ENCODE measurements around the gene IFIT2.
A peak's percentile ranks its signal among the peaks of the same experiment; 100 is the strongest.

Gene IFIT2

DNA sequence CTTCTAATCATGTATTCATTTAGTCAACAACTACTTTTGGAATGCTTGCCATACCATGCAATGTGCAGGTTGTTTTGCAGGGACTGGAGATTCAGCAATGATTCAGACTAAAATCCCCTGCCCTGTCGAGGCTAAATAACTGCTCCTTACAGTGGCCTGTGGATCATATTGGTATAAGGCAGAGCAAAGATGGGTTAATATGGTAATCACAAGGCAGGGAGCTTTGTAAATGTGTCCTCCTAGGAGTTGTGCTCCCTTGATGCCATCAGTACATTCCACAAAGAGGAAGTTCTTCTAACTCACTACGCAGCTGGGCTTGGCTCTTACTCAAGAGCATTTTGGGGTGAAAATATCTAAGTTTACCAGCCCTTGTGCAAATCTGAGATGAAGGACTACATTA lies 614 bp upstream of the IFIT2 start:
- Histone ChIP-seq H3K4me1 (ENCODE audit: control insufficient read depth in 1 of 2, insufficient read depth in 2 of 2, low read length in 2 of 2) (peaks cover 10 to 28% of the 10 kb centered on the region in 2 donors), H3K9me3 (ENCODE audit: control insufficient read depth in 1 of 2, low read length in 2 of 2) (no peaks in the 10 kb centered on the region), H3K27me3 (ENCODE audit: low read depth, low read length) (no peaks in the 10 kb centered on the region), H3K4me3 (ENCODE audit: low read depth in 1 of 2, low read length in 2 of 2) (peak overlapping the region; percentile 58 to 85), H3K36me3 (ENCODE audit: control insufficient read depth in 1 of 2, insufficient read depth in 2 of 2, low read length in 2 of 2) (peaks cover 3% of the 10 kb centered on the region in 2 donors), H3K27ac (ENCODE audit: low read length) (peak overlapping the region; percentile 94)

DNA sequence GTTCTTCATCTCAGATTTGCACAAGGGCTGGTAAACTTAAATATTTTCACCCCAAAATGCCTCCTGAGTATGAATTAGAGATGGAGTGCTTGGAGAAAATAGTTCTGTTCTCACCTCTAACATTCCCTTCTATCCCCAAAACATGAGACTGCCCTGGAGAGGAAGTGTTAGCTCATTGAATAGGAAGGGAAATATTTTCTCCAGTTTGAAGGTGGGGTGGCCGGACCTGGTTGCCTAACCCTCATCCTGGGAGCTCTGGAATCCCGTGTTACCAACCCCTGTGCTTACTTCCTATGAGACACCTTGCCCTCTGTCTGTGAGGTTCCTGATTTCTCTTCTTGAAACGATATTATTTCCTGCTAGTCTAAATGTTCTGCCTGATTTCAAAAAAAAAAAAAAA lies 779 bp downstream of the IFIT2 start:
- H3K4me1 ChIP-seq (ENCODE audit: control insufficient read depth in 1 of 2, insufficient read depth in 2 of 2, low read length in 2 of 2), result peaks cover 5 to 28% of the 10 kb centered on the region in 2 donors
- H3K27me3 ChIP-seq (ENCODE audit: low read depth, low read length), result no peaks in the 10 kb centered on the region
- H3K27ac ChIP-seq (ENCODE audit: low read length), result peak overlapping the region; percentile 94
- H3K36me3 ChIP-seq (ENCODE audit: control insufficient read depth in 1 of 2, insufficient read depth in 2 of 2, low read length in 2 of 2), result peaks cover 11 to 17% of the 10 kb centered on the region in 2 donors
- H3K4me3 ChIP-seq (ENCODE audit: low read depth in 1 of 2, low read length in 2 of 2), result peak overlapping the region; percentile 58 to 85
- no peaks in the 10 kb centered on the region for H3K9me3 ChIP-seq (ENCODE audit: control insufficient read depth in 1 of 2, low read length in 2 of 2)

DNA sequence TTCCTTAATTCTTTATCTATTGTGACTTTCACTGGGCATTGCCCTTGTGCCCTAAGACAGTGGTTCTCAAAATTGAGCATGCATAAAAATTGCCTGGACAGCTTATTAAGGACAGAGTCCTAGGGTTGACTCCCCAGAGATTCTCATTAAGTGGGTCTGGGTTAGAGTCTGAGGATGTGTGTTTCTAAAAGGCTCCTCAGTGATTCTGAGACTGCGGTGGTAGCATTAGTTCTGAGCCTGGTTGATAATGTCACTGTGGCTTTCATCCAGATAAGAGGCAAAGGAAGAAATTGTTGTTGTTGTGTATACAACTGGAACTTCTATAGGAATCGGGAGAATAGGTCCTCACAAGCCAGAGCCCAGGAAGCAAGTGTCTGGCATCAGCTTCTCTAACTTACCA lies 1.3 kb downstream of the IFIT2 start:
- Histone ChIP-seq H3K27ac (ENCODE audit: low read length) (peak overlapping the region; percentile 40), H3K36me3 (ENCODE audit: control insufficient read depth in 1 of 2, insufficient read depth in 2 of 2, low read length in 2 of 2) (peaks cover 11 to 22% of the 10 kb centered on the region in 2 donors), H3K4me1 (ENCODE audit: control insufficient read depth in 1 of 2, insufficient read depth in 2 of 2, low read length in 2 of 2) (peaks cover 5 to 28% of the 10 kb centered on the region in 2 donors), H3K27me3 (ENCODE audit: low read depth, low read length) (no peaks in the 10 kb centered on the region), H3K4me3 (ENCODE audit: low read depth in 1 of 2, low read length in 2 of 2) (peak overlapping the region; percentile 58 to 85), H3K9me3 (ENCODE audit: control insufficient read depth in 1 of 2, low read length in 2 of 2) (no peaks in the 10 kb centered on the region)

DNA sequence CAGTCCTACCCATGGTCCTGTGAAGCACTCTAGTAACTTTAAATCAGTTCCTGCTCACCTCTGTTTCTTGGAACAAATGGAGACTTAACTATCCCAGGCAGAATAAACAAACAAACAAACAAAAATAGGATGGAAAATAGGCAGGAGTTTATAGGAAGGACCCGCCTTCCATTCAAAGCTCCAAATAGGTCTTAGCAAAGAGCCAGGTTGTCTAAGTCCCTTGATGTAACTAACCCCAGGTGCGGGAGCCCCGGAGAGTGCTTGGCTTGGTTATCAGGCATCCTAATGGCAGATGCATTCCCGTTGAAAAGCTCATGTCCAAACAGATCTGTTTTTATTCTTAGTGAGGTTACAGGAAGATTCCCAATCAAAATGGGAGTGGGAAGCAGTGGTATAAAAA lies 2.2 kb downstream of the IFIT2 start:
- Histone ChIP-seq H3K27ac (ENCODE audit: low read length) (no peak overlapping the region), H3K27me3 (ENCODE audit: low read depth, low read length) (no peaks in the 10 kb centered on the region), H3K4me3 (ENCODE audit: low read depth in 1 of 2, low read length in 2 of 2) (peak overlapping the region; percentile 58 to 85)

DNA sequence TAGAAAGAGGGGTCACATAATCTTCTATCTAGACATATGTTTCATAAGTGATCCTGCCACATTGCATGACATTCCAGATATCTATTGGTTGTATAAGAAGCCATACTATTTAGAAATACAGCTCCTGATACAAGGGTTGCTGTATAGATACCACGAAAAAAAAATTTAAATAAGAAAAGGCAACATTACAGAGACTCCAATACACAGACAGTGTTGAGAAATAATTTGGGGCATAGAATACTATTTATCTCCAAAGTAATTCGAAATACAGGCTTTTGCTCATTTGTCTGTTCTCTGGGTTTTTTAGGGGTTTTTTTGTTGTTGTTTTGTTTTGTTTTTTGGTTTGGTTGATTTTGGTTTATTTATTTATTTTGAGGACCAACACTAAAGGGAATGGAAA lies 2.6 kb downstream of the IFIT2 start:
- Histone ChIP-seq H3K27me3 (ENCODE audit: low read depth, low read length) (no peaks in the 10 kb centered on the region), H3K4me3 (ENCODE audit: low read depth in 1 of 2, low read length in 2 of 2) (no peak overlapping the region), H3K4me1 (ENCODE audit: control insufficient read depth in 1 of 2, insufficient read depth in 2 of 2, low read length in 2 of 2) (peaks cover 5 to 28% of the 10 kb centered on the region in 2 donors), H3K36me3 (ENCODE audit: control insufficient read depth in 1 of 2, insufficient read depth in 2 of 2, low read length in 2 of 2) (peaks cover 11 to 25% of the 10 kb centered on the region in 2 donors), H3K27ac (ENCODE audit: low read length) (no peak overlapping the region), H3K9me3 (ENCODE audit: control insufficient read depth in 1 of 2, low read length in 2 of 2) (no peaks in the 10 kb centered on the region)

More for the DNA sequence above, 2.2 kb downstream of the IFIT2 start:
- no peaks in the 10 kb centered on the region for H3K9me3 ChIP-seq (ENCODE audit: control insufficient read depth in 1 of 2, low read length in 2 of 2)
- peaks cover 11 to 25% of the 10 kb centered on the region in 2 donors for H3K36me3 ChIP-seq (ENCODE audit: control insufficient read depth in 1 of 2, insufficient read depth in 2 of 2, low read length in 2 of 2)
- peaks cover 5 to 28% of the 10 kb centered on the region in 2 donors for H3K4me1 ChIP-seq (ENCODE audit: control insufficient read depth in 1 of 2, insufficient read depth in 2 of 2, low read length in 2 of 2)

DNA sequence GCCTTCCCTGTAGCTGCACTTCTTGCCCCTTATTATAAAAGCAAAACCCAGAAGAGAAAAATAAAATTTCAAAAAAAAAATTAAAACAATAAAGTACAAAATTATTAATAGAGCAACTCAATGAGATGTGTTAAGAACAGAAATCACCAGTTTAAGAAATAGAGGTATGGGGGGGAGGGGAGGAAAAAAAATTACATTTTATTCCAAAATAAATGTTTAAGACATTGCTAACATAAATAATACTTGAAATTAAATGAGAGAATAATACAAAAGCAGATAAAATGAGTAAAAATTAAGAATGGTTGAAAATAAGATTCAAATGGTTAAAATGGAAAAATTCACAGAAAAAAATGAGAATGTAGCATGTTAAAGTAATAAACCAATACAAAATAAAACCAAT lies 3.1 kb downstream of the IFIT2 start:
- Histone ChIP-seq H3K4me1 (ENCODE audit: control insufficient read depth in 1 of 2, insufficient read depth in 2 of 2, low read length in 2 of 2) (peaks cover 5 to 28% of the 10 kb centered on the region in 2 donors), H3K27ac (ENCODE audit: low read length) (no peak overlapping the region), H3K36me3 (ENCODE audit: control insufficient read depth in 1 of 2, insufficient read depth in 2 of 2, low read length in 2 of 2) (peaks cover 11 to 25% of the 10 kb centered on the region in 2 donors), H3K4me3 (ENCODE audit: low read depth in 1 of 2, low read length in 2 of 2) (no peak overlapping the region), H3K9me3 (ENCODE audit: control insufficient read depth in 1 of 2, low read length in 2 of 2) (no peaks in the 10 kb centered on the region), H3K27me3 (ENCODE audit: low read depth, low read length) (no peaks in the 10 kb centered on the region)

DNA sequence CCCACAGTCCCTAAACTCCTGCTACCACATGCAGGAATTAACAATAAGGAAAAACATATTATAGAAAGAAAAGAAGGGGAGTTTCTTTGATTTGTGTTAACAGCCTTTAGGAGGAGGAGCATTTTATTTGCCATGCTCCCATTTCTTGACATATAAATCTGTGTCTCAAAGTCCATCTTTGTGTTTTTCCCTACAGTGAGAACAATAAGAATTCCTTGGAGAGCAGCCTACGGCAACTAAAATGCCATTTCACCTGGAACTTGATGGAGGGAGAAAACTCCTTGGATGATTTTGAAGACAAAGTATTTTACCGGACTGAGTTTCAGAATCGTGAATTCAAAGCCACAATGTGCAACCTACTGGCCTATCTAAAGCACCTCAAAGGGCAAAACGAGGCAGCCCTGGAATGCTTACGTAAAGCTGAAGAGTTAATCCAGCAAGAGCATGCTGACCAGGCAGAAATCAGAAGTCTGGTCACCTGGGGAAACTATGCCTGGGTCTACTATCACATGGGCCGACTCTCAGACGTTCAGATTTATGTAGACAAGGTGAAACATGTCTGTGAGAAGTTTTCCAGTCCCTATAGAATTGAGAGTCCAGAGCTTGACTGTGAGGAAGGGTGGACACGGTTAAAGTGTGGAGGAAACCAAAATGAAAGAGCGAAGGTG lies 4.1 kb downstream of the IFIT2 start:
- Histone ChIP-seq H3K27me3 (ENCODE audit: low read depth, low read length) (no peaks in the 10 kb centered on the region), H3K4me3 (ENCODE audit: low read depth in 1 of 2, low read length in 2 of 2) (no peak overlapping the region), H3K36me3 (ENCODE audit: control insufficient read depth in 1 of 2, insufficient read depth in 2 of 2, low read length in 2 of 2) (peaks cover 11 to 25% of the 10 kb centered on the region in 2 donors), H3K27ac (ENCODE audit: low read length) (no peak overlapping the region), H3K4me1 (ENCODE audit: control insufficient read depth in 1 of 2, insufficient read depth in 2 of 2, low read length in 2 of 2) (peaks cover 5 to 25% of the 10 kb centered on the region in 2 donors), H3K9me3 (ENCODE audit: control insufficient read depth in 1 of 2, low read length in 2 of 2) (no peaks in the 10 kb centered on the region)

DNA sequence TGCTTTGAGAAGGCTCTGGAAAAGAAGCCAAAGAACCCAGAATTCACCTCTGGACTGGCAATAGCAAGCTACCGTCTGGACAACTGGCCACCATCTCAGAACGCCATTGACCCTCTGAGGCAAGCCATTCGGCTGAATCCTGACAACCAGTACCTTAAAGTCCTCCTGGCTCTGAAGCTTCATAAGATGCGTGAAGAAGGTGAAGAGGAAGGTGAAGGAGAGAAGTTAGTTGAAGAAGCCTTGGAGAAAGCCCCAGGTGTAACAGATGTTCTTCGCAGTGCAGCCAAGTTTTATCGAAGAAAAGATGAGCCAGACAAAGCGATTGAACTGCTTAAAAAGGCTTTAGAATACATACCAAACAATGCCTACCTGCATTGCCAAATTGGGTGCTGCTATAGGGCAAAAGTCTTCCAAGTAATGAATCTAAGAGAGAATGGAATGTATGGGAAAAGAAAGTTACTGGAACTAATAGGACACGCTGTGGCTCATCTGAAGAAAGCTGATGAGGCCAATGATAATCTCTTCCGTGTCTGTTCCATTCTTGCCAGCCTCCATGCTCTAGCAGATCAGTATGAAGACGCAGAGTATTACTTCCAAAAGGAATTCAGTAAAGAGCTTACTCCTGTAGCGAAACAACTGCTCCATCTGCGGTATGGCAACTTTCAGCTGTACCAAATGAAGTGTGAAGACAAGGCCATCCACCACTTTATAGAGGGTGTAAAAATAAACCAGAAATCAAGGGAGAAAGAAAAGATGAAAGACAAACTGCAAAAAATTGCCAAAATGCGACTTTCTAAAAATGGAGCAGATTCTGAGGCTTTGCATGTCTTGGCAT lies 4.8 kb downstream of the IFIT2 start:
- no peaks in the 10 kb centered on the region for H3K27me3 ChIP-seq (ENCODE audit: low read depth, low read length)
- H3K4me1 ChIP-seq (ENCODE audit: control insufficient read depth in 1 of 2, insufficient read depth in 2 of 2, low read length in 2 of 2), result peaks cover 0 to 20% of the 10 kb centered on the region in 2 donors
- no peak overlapping the region for H3K4me3 ChIP-seq (ENCODE audit: low read depth in 1 of 2, low read length in 2 of 2)
- no peak overlapping the region for H3K27ac ChIP-seq (ENCODE audit: low read length)
- H3K9me3 ChIP-seq (ENCODE audit: control insufficient read depth in 1 of 2, low read length in 2 of 2), result no peaks in the 10 kb centered on the region
- peaks cover 11 to 25% of the 10 kb centered on the region in 2 donors for H3K36me3 ChIP-seq (ENCODE audit: control insufficient read depth in 1 of 2, insufficient read depth in 2 of 2, low read length in 2 of 2)

DNA sequence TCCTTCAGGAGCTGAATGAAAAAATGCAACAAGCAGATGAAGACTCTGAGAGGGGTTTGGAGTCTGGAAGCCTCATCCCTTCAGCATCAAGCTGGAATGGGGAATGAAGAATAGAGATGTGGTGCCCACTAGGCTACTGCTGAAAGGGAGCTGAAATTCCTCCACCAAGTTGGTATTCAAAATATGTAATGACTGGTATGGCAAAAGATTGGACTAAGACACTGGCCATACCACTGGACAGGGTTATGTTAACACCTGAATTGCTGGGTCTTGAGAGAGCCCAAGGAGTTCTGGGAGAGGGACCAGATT lies 5.4 kb downstream of the IFIT2 start:
- H3K4me1 ChIP-seq (ENCODE audit: control insufficient read depth in 1 of 2, insufficient read depth in 2 of 2, low read length in 2 of 2), result peaks cover 0 to 20% of the 10 kb centered on the region in 2 donors
- H3K27ac ChIP-seq (ENCODE audit: low read length), result no peak overlapping the region
- H3K36me3 ChIP-seq (ENCODE audit: control insufficient read depth in 1 of 2, insufficient read depth in 2 of 2, low read length in 2 of 2), result peaks cover 11 to 25% of the 10 kb centered on the region in 2 donors
- no peak overlapping the region for H3K4me3 ChIP-seq (ENCODE audit: low read depth in 1 of 2, low read length in 2 of 2)
- H3K9me3 ChIP-seq (ENCODE audit: control insufficient read depth in 1 of 2, low read length in 2 of 2), result no peaks in the 10 kb centered on the region
- no peaks in the 10 kb centered on the region for H3K27me3 ChIP-seq (ENCODE audit: low read depth, low read length)

DNA sequence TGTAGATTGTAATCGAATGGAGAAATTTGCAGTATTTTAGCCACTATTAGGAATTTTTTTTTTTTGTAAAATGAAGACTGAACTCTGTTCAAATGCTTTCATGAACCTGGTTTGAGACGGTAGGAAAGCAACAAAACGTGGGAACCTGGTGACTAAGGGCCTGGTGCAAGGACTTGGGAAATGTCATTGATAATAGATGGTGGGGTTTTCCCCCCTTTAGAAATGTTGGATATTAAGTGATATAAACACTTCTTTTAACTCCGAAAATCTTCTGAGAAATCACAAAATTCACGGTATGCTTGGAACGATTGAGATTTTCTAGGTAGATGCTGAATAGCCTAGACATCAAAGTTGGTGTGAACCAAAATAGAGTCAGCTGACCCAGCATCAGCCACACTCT lies 6.4 kb downstream of the IFIT2 start:
- H3K27ac ChIP-seq (ENCODE audit: low read length), result no peak overlapping the region
- no peaks in the 10 kb centered on the region for H3K9me3 ChIP-seq (ENCODE audit: control insufficient read depth in 1 of 2, low read length in 2 of 2)
- H3K36me3 ChIP-seq (ENCODE audit: control insufficient read depth in 1 of 2, insufficient read depth in 2 of 2, low read length in 2 of 2), result peaks cover 11 to 25% of the 10 kb centered on the region in 2 donors
- no peak overlapping the region for H3K4me3 ChIP-seq (ENCODE audit: low read depth in 1 of 2, low read length in 2 of 2)
- H3K4me1 ChIP-seq (ENCODE audit: control insufficient read depth in 1 of 2, insufficient read depth in 2 of 2, low read length in 2 of 2), result peaks cover 0 to 10% of the 10 kb centered on the region in 2 donors
- H3K27me3 ChIP-seq (ENCODE audit: low read depth, low read length), result no peaks in the 10 kb centered on the region

DNA sequence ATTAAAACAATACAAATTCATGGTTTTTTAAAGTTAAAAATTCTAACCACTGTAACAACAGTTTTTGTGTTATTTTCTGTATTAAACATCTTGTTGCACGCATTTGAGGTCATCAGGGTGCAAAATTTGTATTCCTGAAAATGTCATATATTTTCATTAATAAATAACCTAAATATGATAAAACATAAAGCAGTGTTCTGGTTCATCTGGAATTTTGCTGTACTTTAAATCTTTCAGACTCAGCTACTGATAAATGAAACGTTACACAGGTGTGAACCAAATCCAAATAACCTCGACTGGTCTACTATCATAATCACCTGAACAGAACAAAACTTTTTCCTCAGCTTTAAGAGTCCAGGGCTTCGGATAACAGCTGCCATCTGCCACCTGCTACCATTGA lies 6.9 kb downstream of the IFIT2 start:
- Histone ChIP-seq H3K4me1 (ENCODE audit: control insufficient read depth in 1 of 2, insufficient read depth in 2 of 2, low read length in 2 of 2) (peaks cover 0 to 5% of the 10 kb centered on the region in 2 donors), H3K4me3 (ENCODE audit: low read depth in 1 of 2, low read length in 2 of 2) (no peak overlapping the region), H3K9me3 (ENCODE audit: control insufficient read depth in 1 of 2, low read length in 2 of 2) (no peaks in the 10 kb centered on the region), H3K27ac (ENCODE audit: low read length) (no peak overlapping the region), H3K36me3 (ENCODE audit: control insufficient read depth in 1 of 2, insufficient read depth in 2 of 2, low read length in 2 of 2) (peaks cover 11 to 25% of the 10 kb centered on the region in 2 donors), H3K27me3 (ENCODE audit: low read depth, low read length) (no peaks in the 10 kb centered on the region)
